ENCODE measurements around the gene AMN. TPM values are rescaled to one million over a fixed set of nuclear protein-coding genes. Genes with fewer than 3 reads are reported as not detected.

AMN gene
- 0.11 and 0.13 TPM in 2 replicates for total RNA-seq

GRCh38 chr14:102922490-102923200 lies at the start of gene AMN:
Gene AMN, plus strand, starts transcription at chr14:102922663. Its CDS starts 26 bp downstream, at chr14:102922689.

Other genes starting within 250 kb of the AMN start
- 21.9 and 25.1 TPM in 2 replicates for gene TRAF3, start 145.2 kb upstream of the AMN start, total RNA-seq
- 83.0 and 85.4 TPM in 2 replicates for gene CDC42BPB, start 134.9 kb downstream of the AMN start, total RNA-seq
- gene LBHD2, start 161.5 kb downstream of the AMN start, total RNA-seq: not detected in 2 replicates
- 0.26 TPM in 1 of 2 replicates, not detected in the other for gene EXOC3L4, start 172.1 kb downstream of the AMN start, total RNA-seq
- gene TNFAIP2, start 200.8 kb downstream of the AMN start, total RNA-seq: 57.4 and 60.6 TPM in 2 replicates

Measured in articular chondrocyte of knee joint (primary cell).